HepG2 (cell line): Measurements from ENCODE around the gene RCC1. TPM values are rescaled to one million over a fixed set of nuclear protein-coding genes. Genes with fewer than 3 reads are reported as not detected.

Experiments used
- ATRX ChIP-seq: sonication (generic); formaldehyde crosslinking; IDR thresholded peaks from 2 replicates; pipeline ENCODE4 v1.4.0; 2020; ENCODE audit warnings: missing genetic modification reagents, borderline replicate concordance
- CBX1 ChIP-seq: IDR thresholded peaks from one replicate; pipeline ENCODE4 v1.6.1; 2016; ENCODE audit warnings: antibody characterized with exemption, low read depth
- IRX3 ChIP-seq: sonication (generic); formaldehyde crosslinking; IDR thresholded peaks from 2 replicates; pipeline ENCODE4 v1.8.1; 2023; ENCODE audit warnings: mild to moderate bottlenecking, low read depth, missing genetic modification reagents, borderline replicate concordance
- MAX ChIP-seq: IDR thresholded peaks from 2 replicates; pipeline ENCODE4 v1.6.1; 2012; ENCODE audit warnings: inconsistent platforms
- NFYB ChIP-seq: sonication (generic); formaldehyde crosslinking; IDR thresholded peaks from 2 replicates; pipeline ENCODE4 v1.4.0; 2020; ENCODE audit warnings: missing genetic modification reagents
- NR3C1 ChIP-seq: sonication (generic); formaldehyde crosslinking; IDR thresholded peaks from 2 replicates; pipeline ENCODE4 v1.4.0; 2020; ENCODE audit warnings: missing genetic modification reagents
- NRL ChIP-seq: sonication (generic); formaldehyde crosslinking; IDR thresholded peaks from 2 replicates; pipeline ENCODE4 v1.5.0; 2020; ENCODE audit warnings: missing genetic modification reagents, mild to moderate bottlenecking, moderate library complexity, borderline replicate concordance
- SATB2 ChIP-seq: sonication (generic); formaldehyde crosslinking; IDR thresholded peaks from 2 replicates; pipeline ENCODE4 v1.5.0; 2020; ENCODE audit warnings: missing genetic modification reagents
- TOPORS ChIP-seq: sonication (generic); formaldehyde crosslinking; IDR thresholded peaks from 2 replicates; pipeline ENCODE4 v1.8.0; 2023; ENCODE audit warnings: mild to moderate bottlenecking, missing genetic modification reagents
- ZBTB40 ChIP-seq, 2 experiments: fragments of 450-650 bp in 1 of 2; sonication (generic) in 1 of 2; formaldehyde crosslinking in 1 of 2; IDR thresholded peaks; 2 replicates each; pipeline versions ENCODE4 v1.6.1 to v1.8.0; 2016 to 2022; ENCODE audit warnings: antibody characterized with exemption in 1 of 2, mild to moderate bottlenecking in 1 of 2, missing genetic modification reagents in 1 of 2
- ZFYVE20 ChIP-seq: sonication (generic); formaldehyde crosslinking; IDR thresholded peaks from 2 replicates; pipeline ENCODE4 v1.8.0; 2023; ENCODE audit warnings: low read depth, mild to moderate bottlenecking, moderate library complexity, missing genetic modification reagents, borderline replicate concordance
- ZNF30 ChIP-seq: sonication (generic); formaldehyde crosslinking; IDR thresholded peaks from 2 replicates; pipeline ENCODE4 v1.5.0; 2020; ENCODE audit warnings: mild to moderate bottlenecking, missing genetic modification reagents
- ZNF619 ChIP-seq: sonication (generic); formaldehyde crosslinking; IDR thresholded peaks from 2 replicates; pipeline ENCODE4 v1.4.0; 2020; ENCODE audit warnings: mild to moderate bottlenecking, missing genetic modification reagents
- ZNF883 ChIP-seq: sonication (generic); formaldehyde crosslinking; IDR thresholded peaks from 2 replicates; pipeline ENCODE4 v1.5.1; 2020; ENCODE audit warnings: mild to moderate bottlenecking, missing genetic modification reagents; ENCODE audit errors: not compliant biosample characterization
- polyA plus RNA-seq, 8 experiments: library from polyadenylated mRNA; depleted of rRNA in 3 of 8; stranded (reverse) in 7 of 8; unstranded in 1 of 8; fragments of >200 nt; fragmentation: Illumina TruSeq in 4 of 8; extraction: Trizol in 4 of 8; gene quantifications; 2 replicates each; pipeline versions ENCODE4 v1.2.1 to v1.2.3, GENCODE V29; 2011 to 2016; ENCODE audit warnings: low read depth in 4 of 8, missing spikeins in 1 of 8, mixed read lengths in 1 of 8; ENCODE audit not compliant: insufficient read depth in 1 of 8
- total RNA-seq, 5 experiments: library from RNA; depleted of rRNA; stranded (reverse); fragments of >200 nt; fragmentation: Illumina TruSeq; extraction: Trizol; gene quantifications; 2 replicates each; pipeline ENCODE4 v1.2.3, GENCODE V29; 2016; ENCODE audit warnings: low read depth in 1 of 5
- TF ChIP-seq, protein P1 (sequence below): sonication (generic); formaldehyde crosslinking; IDR thresholded peaks from 2 replicates; pipeline ENCODE4 v1.9.0; 2021; ENCODE audit warnings: missing genetic modification reagents, borderline replicate concordance
- TF ChIP-seq, protein P2 (sequence below): sonication (generic); formaldehyde crosslinking; IDR thresholded peaks from 2 replicates; pipeline ENCODE4 v1.4.0; 2020; ENCODE audit warnings: missing genetic modification reagents, mild to moderate bottlenecking, borderline replicate concordance

Gene RCC1
- total and polyA plus RNA-seq, 2 of the 13 experiments (the other 11 are each of a cell fraction or from before 2014, with no cell fraction given) = 47.2 to 80.8 TPM

- TF ChIP-seq, protein P1, sequence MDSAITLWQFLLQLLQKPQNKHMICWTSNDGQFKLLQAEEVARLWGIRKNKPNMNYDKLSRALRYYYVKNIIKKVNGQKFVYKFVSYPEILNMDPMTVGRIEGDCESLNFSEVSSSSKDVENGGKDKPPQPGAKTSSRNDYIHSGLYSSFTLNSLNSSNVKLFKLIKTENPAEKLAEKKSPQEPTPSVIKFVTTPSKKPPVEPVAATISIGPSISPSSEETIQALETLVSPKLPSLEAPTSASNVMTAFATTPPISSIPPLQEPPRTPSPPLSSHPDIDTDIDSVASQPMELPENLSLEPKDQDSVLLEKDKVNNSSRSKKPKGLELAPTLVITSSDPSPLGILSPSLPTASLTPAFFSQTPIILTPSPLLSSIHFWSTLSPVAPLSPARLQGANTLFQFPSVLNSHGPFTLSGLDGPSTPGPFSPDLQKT (CRISPR knock-in tag) = 0 out of 2 replicates have a peak, but pooled peaks have one; percentile 13
- TF ChIP-seq ZFYVE20 (CRISPR knock-in tag) (no peak), CBX1 (no peak), IRX3 (CRISPR knock-in tag) (no peak), NR3C1 (no peak), SATB2 (CRISPR knock-in tag) (no peak), NFYB (CRISPR knock-in tag) (peak; percentile 16; the same call in 1 of the 2 replicates), ZNF883 (CRISPR knock-in tag) (peak; percentile 65), ZNF30 (CRISPR knock-in tag) (no peak), TOPORS (0 out of 2 replicates have a peak, but pooled peaks have one; percentile 75), ZNF619 (CRISPR knock-in tag) (peak; percentile 77; the same call in 1 of the 2 replicates), NRL (no peak), ZBTB40 (IDR thresholded peaks at IDR 0.05) (no peak), ZBTB40 (CRISPR knock-in tag; IDR thresholded peaks at IDR 0.05) (no peak; the same call in 1 of the 2 replicates), MAX (peak; percentile 86), ATRX (CRISPR knock-in tag) (no peak)
- TF ChIP-seq, protein P2, sequence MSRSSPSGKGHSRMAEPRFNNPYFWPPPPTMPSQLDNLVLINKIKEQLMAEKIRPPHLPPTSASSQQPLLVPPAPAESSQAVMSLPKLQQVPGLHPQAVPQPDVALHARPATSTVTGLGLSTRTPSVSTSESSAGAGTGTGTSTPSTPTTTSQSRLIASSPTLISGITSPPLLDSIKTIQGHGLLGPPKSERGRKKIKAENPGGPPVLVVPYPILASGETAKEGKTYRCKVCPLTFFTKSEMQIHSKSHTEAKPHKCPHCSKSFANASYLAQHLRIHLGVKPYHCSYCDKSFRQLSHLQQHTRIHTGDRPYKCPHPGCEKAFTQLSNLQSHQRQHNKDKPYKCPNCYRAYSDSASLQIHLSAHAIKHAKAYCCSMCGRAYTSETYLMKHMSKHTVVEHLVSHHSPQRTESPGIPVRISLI (CRISPR knock-in tag) = no peak
These were observed 47.2 kb downstream of the RCC1 start, which contains the start of gene TRNAU1AP (continued) for GRCh38 chr1:28552758-28553663.
